Muscle layer of duodenum (tissue), 2 donors: Measurements from ENCODE around the gene PRDM7.
"Not testable (repeated sequence)": the region's sequence is repeated elsewhere in the genome, so short reads cannot be mapped to it uniquely, and the experiment has no call there.

Experiments
- H3K27ac ChIP-seq: one replicate; pipeline ENCODE4 v1.7.0; 2013; ENCODE audit warnings: mild to moderate bottlenecking, low read length
- H3K27me3 ChIP-seq: one replicate; pipeline ENCODE4 v1.7.0; 2013; ENCODE audit warnings: low read depth, mild to moderate bottlenecking, control low read depth, low read length
- H3K36me3 ChIP-seq, 2 donors: one replicate each; pipeline ENCODE4 v1.7.0; 2013; ENCODE audit warnings: low read length in 2 of 2, control low read depth in 1 of 2, mild to moderate bottlenecking in 1 of 2; ENCODE audit not compliant: insufficient read depth in 2 of 2, control insufficient read depth in 1 of 2
- H3K4me1 ChIP-seq, 2 donors: one replicate each; pipeline ENCODE4 v1.7.0; 2013; ENCODE audit warnings: low read length in 2 of 2, mild to moderate bottlenecking in 2 of 2, control low read depth in 1 of 2, moderate library complexity in 1 of 2; ENCODE audit not compliant: insufficient read depth in 2 of 2, control insufficient read depth in 1 of 2
- H3K4me3 ChIP-seq, 2 donors: one replicate each; pipeline ENCODE4 v1.7.0; 2013; ENCODE audit warnings: low read length in 2 of 2, low read depth in 1 of 2, mild to moderate bottlenecking in 1 of 2
- H3K9me3 ChIP-seq, 2 donors: one replicate each; pipeline ENCODE4 v1.7.0; 2013; ENCODE audit warnings: low read length in 2 of 2, control low read depth in 1 of 2, mild to moderate bottlenecking in 1 of 2; ENCODE audit not compliant: control insufficient read depth in 1 of 2
- donor health status: healthy.

The PRDM7 gene

GRCh38 chr16:90077240-90077756 lies at the start of gene PRDM7:
TSS of gene PRDM7 (minus strand) at chr16:90077331. CDS start at chr16:90075910, 1,421 bp downstream.
- H3K27ac ChIP-seq: no peak within 1 kb of the TSS
- H3K4me1 ChIP-seq: peaks cover 4 to 17% of the 10 kb centered on the region in 2 donors
- H3K9me3 ChIP-seq: no peaks in the 10 kb centered on the region
- no peaks in the 10 kb centered on the region for H3K27me3 ChIP-seq
- H3K36me3 ChIP-seq: no peaks in the 10 kb centered on the region
- peak within 1 kb of the TSS; percentile 63 to 65 for H3K4me3 ChIP-seq

GRCh38 chr16:90121846-90122245 lies 44.7 kb upstream of the PRDM7 start:
- H3K9me3 ChIP-seq, H3K4me3 ChIP-seq, H3K27me3 ChIP-seq, H3K27ac ChIP-seq, H3K4me1 ChIP-seq, H3K36me3 ChIP-seq: not testable (repeated sequence)

GRCh38 chr16:90107617-90108016 lies 30.5 kb upstream of the PRDM7 start:
- not testable (repeated sequence) for H3K4me3 ChIP-seq, H3K4me1 ChIP-seq

GRCh38 chr16:90107060-90107459 lies 29.9 kb upstream of the PRDM7 start:
- H3K27me3 ChIP-seq, H3K36me3 ChIP-seq, H3K4me3 ChIP-seq, H3K9me3 ChIP-seq, H3K27ac ChIP-seq, H3K4me1 ChIP-seq: not testable (repeated sequence)

More at GRCh38 chr16:90107617-90108016, 30.5 kb upstream of the PRDM7 start:
- not testable (repeated sequence) for H3K36me3 ChIP-seq, H3K9me3 ChIP-seq, H3K27ac ChIP-seq, H3K27me3 ChIP-seq

- H3K9me3 ChIP-seq, H3K4me3 ChIP-seq, H3K27me3 ChIP-seq, H3K4me1 ChIP-seq, H3K36me3 ChIP-seq, H3K27ac ChIP-seq: not testable (repeated sequence)
Observed at GRCh38 chr16:90106271-90106670, 29.1 kb upstream of the PRDM7 start.

GRCh38 chr16:90104725-90105124 lies 27.6 kb upstream of the PRDM7 start:
- not testable (repeated sequence) for H3K27ac ChIP-seq, H3K9me3 ChIP-seq, H3K36me3 ChIP-seq, H3K4me1 ChIP-seq, H3K27me3 ChIP-seq, H3K4me3 ChIP-seq

GRCh38 chr16:90102086-90102884 lies 25.2 kb upstream of the PRDM7 start:
- H3K4me1 ChIP-seq, H3K27ac ChIP-seq, H3K4me3 ChIP-seq, H3K36me3 ChIP-seq, H3K27me3 ChIP-seq, H3K9me3 ChIP-seq: not testable (repeated sequence)

- not testable (repeated sequence) for H3K36me3 ChIP-seq, H3K27me3 ChIP-seq, H3K4me3 ChIP-seq, H3K4me1 ChIP-seq, H3K9me3 ChIP-seq, H3K27ac ChIP-seq
Observed at GRCh38 chr16:90101332-90101731, 24.2 kb upstream of the PRDM7 start.

GRCh38 chr16:90100790-90101189 lies 23.7 kb upstream of the PRDM7 start:
- H3K27ac ChIP-seq, H3K27me3 ChIP-seq, H3K4me3 ChIP-seq, H3K4me1 ChIP-seq, H3K36me3 ChIP-seq, H3K9me3 ChIP-seq: not testable (repeated sequence)

- H3K9me3 ChIP-seq, H3K27me3 ChIP-seq, H3K27ac ChIP-seq, H3K4me1 ChIP-seq, H3K4me3 ChIP-seq, H3K36me3 ChIP-seq: not testable (repeated sequence)
Observed at GRCh38 chr16:90100229-90100628, 23.1 kb upstream of the PRDM7 start.

GRCh38 chr16:90098936-90099335 lies 21.8 kb upstream of the PRDM7 start:
- not testable (repeated sequence) for H3K9me3 ChIP-seq, H3K27ac ChIP-seq, H3K4me1 ChIP-seq, H3K4me3 ChIP-seq, H3K36me3 ChIP-seq, H3K27me3 ChIP-seq

- not testable (repeated sequence) for H3K4me3 ChIP-seq, H3K27ac ChIP-seq, H3K9me3 ChIP-seq, H3K27me3 ChIP-seq, H3K4me1 ChIP-seq, H3K36me3 ChIP-seq
Observed at GRCh38 chr16:90097010-90097684, 20.0 kb upstream of the PRDM7 start.
